Measurements from ENCODE around the gene EXT2.

- TF ChIP-seq POLR2AphosphoS5 (IDR thresholded peaks at IDR 0.05; ENCODE audit: low read depth, low read length) (no peak), REST (IDR thresholded peaks at IDR 0.05; ENCODE audit: insufficient read depth in 1 of 2, low read depth in 2 of 2, low read length in 2 of 2) (no peak), SIN3A (IDR thresholded peaks at IDR 0.05; ENCODE audit: borderline replicate concordance, insufficient read depth, low read length) (no peak)
Measured at GRCh38 chr11:44128729-44129128, 33.3 kb downstream of the EXT2 start.
